Measurements from ENCODE around the gene CD19.

The CD19 gene

DNA sequence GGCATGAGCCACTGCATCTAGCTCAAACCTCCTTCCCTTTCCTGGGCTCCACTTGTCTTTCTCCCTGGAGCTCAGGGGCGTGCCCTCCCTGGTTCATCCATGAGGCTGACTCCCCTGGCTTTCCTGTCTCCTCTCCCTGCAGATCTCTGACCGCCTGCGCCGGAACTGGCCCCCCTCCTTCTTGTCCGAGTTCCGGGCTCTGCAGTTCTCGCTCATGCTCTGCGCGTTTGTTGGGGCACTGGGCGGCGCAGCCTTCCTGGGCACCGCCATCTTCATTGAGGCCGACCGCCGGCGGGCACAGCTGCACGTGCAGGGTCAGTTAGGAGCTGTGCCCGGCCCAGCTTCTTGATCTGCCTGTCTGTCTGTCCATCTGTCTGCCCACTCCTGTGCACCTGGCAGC is 51.9 kb downstream of the CD19 start:
- no peak for DNase-seq

DNA sequence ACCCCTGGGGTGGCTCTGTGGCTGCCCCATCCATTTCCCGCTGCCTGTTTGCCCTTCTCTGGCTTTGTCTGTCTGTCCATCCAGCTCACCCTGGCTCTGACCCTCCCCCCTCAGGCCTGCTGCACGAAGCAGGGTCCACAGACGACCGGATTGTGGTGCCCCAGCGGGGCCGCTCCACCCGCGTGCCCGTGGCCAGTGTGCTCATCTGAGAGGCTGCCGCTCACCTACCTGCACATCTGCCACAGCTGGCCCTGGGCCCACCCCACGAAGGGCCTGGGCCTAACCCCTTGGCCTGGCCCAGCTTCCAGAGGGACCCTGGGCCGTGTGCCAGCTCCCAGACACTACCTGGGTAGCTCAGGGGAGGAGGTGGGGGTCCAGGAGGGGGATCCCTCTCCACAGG is 52.3 kb downstream of the CD19 start:
- no peak for DNase-seq

DNA sequence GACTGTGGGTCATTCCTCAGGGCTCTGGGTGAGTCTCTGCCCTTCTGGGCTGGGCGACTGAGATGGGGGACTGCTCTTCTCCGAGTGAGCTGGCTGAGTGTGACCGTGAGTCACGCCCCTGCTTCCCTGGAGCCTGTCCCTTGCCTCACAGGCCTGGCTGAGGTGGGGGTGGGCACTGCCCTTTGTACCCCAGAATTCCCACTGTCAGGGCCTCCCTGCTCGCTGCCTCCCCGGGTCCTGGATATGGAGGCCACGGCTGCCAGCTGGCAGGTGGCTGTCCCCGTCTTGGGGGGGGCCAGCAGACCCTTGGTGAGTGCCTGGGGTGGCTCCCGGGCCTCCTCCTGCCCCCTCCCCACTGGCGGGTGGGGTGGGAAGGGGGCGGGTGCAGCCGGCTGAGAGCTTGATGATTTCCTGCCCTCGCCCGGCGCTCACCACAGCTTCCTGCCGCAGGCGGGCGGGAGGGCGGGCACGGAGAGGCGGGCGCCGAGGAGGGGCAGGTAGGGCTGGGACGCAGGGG is 52.9 kb downstream of the CD19 start, which contains the start of gene LAT:
TSS of gene LAT (plus strand) at position 434 of the 517 bp plus-strand sequence. CDS start 366 bp downstream, outside the sequence.
- DNase-seq, result no peak

- no peak for DNase-seq
Measured at GRCh38 chr16:28985211-28986041, 53.7 kb downstream of the CD19 start.

DNA sequence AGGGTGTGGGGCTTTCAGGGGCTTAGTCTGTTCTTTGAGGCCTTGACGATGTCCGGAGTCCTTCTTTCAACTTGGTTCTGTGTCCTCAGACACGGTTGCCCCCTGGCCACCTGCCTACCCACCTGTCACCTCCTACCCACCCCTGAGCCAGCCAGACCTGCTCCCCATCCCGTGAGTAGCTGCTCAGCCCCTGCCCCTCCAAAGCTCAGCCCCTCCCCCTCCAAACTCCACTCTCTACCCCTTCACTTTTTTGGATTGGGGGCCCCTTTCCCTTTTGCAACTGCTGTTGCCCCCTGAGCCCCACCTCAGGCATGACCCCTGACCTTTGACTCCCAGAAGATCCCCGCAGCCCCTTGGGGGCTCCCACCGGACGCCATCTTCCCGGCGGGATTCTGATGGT is 54.3 kb downstream of the CD19 start:
- DNase-seq, result no peak

DNA sequence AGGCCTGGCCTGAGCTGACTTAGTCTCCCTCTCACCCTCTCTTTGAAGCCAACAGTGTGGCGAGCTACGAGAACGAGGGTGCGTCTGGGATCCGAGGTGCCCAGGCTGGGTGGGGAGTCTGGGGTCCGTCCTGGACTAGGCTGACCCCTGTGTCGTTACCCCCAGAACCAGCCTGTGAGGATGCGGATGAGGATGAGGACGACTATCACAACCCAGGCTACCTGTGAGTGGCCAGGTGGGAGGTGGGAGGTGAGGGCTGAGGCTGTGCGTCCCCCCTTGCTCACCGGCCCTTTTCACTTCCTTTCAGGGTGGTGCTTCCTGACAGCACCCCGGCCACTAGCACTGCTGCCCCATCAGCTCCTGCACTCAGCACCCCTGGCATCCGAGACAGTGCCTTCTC is 54.7 kb downstream of the CD19 start:
- no peak for DNase-seq

DNA sequence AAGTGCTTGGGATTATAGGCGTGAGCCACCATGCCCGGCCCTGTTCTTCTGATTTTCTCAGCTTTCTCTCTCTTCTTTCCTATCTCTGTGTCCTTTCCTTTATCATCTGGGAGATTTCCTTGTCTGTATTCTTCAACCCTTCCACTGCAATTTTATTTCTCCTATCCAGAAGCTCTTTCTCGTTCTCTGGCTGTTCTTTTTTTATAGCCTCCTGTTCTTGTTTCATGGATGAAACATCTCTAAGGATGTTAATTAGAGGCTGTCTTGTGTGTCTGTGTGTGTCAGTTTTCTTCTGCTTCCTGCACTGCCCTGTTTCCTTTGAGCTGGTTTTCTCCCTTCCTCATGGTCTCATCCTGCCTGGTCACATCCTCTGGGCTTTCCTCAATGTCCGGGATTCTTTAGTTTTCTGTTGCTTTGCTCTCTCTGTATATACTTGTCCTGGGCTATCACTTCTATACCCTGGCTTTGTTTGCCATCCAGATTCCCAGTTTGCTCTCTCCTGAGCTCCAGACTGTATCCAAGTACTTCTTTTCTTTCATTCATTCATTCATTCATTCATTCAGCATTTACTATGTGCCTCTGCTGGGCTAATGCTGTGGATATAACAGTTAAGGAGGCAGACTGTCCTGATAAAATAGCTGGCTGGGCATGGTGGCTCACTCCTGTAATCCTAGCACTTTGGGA is 55.5 kb downstream of the CD19 start:
- DNase-seq, result no peak
